Spinal cord (tissue), 10 donors: ENCODE results near the gene MAN1A2. TPM values are rescaled to one million over a fixed set of nuclear protein-coding genes. Genes with fewer than 3 reads are reported as not detected.

Source experiments
- DNase-seq, 6 donors: peaks; one replicate each; pipeline versions ENCODE4 v3.0.0 to v3.0.0-alpha.2; 2013 to 2015; ENCODE audit warnings: low spot score in 6 of 6, low read depth in 4 of 6
- H3K27ac ChIP-seq: one replicate; pipeline ENCODE4 v1.5.1; 2013; ENCODE audit warnings: low read depth, low read length, control low read depth
- H3K27me3 ChIP-seq: one replicate; pipeline ENCODE4 v1.6.1; 2013; ENCODE audit warnings: low read length; ENCODE audit not compliant: control insufficient read depth, insufficient read depth
- H3K36me3 ChIP-seq: one replicate; pipeline ENCODE4 v1.6.1; 2013; ENCODE audit warnings: low read length; ENCODE audit not compliant: control insufficient read depth, insufficient read depth
- H3K4me1 ChIP-seq: one replicate; pipeline ENCODE4 v1.6.1; 2013; ENCODE audit warnings: low read length; ENCODE audit not compliant: control insufficient read depth, insufficient read depth
- H3K4me3 ChIP-seq: one replicate; pipeline ENCODE4 v1.5.1; 2013; ENCODE audit warnings: low read depth, low read length, control low read depth
- H3K9me3 ChIP-seq: one replicate; pipeline ENCODE4 v1.6.1; 2013; ENCODE audit warnings: low read length; ENCODE audit not compliant: control insufficient read depth, insufficient read depth
- WGBS: methylation state at CpG from one replicate; pipeline ENCODE4 v1.1.5; 2013; ENCODE audit warnings: missing lambda C conversion rate; ENCODE audit not compliant: insufficient coverage; 5-methylcytosine and 5-hydroxymethylcytosine counted together
- polyA plus RNA-seq, 2 donors: library from polyadenylated mRNA; unstranded; fragments of 120-200 nt; gene quantifications; one replicate each; pipeline ENCODE4 v1.2.1, GENCODE V29; 2013; ENCODE audit not compliant: insufficient read length in 2 of 2
- total RNA-seq, 2 donors: library from RNA; depleted of rRNA in 1 of 2; stranded (reverse); fragments of 120-200 nt in 1 of 2; fragments of >200 nt in 1 of 2; gene quantifications; one replicate each; pipeline versions ENCODE4 v1.2.3 to v1.2.4, GENCODE V29; 2013 to 2014
- donor health status: healthy.

Gene MAN1A2
- total and polyA plus RNA-seq, 4 donors = 27.5 to 105 (median 52.0) TPM

GRCh38 chr1:117414943-117415342 lies 47.7 kb downstream of the MAN1A2 start:
- H3K36me3 ChIP-seq = no peaks in the 10 kb centered on the region
- no peak overlapping the region for H3K27ac ChIP-seq
- H3K4me1 ChIP-seq = no peaks in the 10 kb centered on the region
- H3K9me3 ChIP-seq = no peaks in the 10 kb centered on the region
- no peak for DNase-seq
- no CpG with 5 or more reads among the region's 4 CpGs for WGBS
- no peaks in the 10 kb centered on the region for H3K27me3 ChIP-seq
- H3K4me3 ChIP-seq = no peak overlapping the region

DNA sequence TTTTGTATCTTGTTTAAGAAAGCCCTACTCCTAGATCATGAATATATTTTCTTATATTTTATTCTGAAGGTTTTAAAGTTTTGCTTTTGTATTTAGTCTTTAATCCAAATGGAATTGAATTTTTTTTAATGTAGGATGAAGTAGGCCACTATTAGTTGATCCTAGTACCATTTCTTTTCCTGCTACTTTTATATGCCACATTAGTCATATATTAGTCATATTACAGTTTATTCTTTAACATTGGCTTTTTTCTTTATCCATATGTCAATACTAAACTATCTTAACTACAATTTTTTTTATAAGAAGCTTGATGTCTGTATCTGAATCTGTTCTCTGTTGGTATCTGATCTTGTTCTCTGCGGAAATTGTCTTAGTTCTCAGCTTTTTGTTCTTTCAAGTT lies 48.8 kb downstream of the MAN1A2 start:
- H3K36me3 ChIP-seq = no peaks in the 10 kb centered on the region
- no peaks in the 10 kb centered on the region for H3K4me1 ChIP-seq
- WGBS = no CpG with 5 or more reads among the region's 1 CpG
- H3K4me3 ChIP-seq = no peak overlapping the region
- H3K27ac ChIP-seq = no peak overlapping the region
- no peak for DNase-seq
- H3K9me3 ChIP-seq = no peaks in the 10 kb centered on the region
- H3K27me3 ChIP-seq = no peaks in the 10 kb centered on the region

DNA sequence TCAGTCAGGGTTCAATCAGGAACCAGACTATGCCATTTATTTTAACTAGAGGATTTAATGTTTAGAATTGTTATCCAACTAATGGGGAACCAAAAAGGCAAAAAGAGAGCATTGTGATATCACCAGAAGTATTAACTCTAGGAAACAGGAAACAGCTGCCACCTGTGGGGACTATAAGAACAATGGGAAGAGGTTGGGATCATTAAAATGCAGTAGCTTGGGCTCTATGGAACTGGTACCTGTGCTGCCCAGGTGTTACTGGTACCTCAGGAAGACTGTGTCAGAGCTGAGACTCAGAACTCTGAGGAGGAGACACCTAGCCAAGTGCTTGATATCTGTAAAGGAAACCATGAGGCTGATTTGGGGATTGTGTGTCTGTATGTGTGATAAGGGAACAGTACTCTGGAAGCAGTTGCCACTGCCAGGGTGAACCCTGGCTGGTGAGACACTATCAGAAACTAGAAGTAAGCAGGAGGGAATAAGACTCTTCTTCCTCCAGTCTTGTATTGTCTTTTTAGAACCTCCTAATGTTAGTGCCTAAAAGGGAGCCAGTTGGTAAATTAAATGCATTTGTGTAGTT lies 49.4 kb downstream of the MAN1A2 start:
- H3K27ac ChIP-seq = no peak overlapping the region
- no peak for DNase-seq
- H3K4me3 ChIP-seq = no peak overlapping the region
- no peaks in the 10 kb centered on the region for H3K9me3 ChIP-seq
- H3K4me1 ChIP-seq = no peaks in the 10 kb centered on the region
- no peaks in the 10 kb centered on the region for H3K36me3 ChIP-seq
- no peaks in the 10 kb centered on the region for H3K27me3 ChIP-seq

DNA sequence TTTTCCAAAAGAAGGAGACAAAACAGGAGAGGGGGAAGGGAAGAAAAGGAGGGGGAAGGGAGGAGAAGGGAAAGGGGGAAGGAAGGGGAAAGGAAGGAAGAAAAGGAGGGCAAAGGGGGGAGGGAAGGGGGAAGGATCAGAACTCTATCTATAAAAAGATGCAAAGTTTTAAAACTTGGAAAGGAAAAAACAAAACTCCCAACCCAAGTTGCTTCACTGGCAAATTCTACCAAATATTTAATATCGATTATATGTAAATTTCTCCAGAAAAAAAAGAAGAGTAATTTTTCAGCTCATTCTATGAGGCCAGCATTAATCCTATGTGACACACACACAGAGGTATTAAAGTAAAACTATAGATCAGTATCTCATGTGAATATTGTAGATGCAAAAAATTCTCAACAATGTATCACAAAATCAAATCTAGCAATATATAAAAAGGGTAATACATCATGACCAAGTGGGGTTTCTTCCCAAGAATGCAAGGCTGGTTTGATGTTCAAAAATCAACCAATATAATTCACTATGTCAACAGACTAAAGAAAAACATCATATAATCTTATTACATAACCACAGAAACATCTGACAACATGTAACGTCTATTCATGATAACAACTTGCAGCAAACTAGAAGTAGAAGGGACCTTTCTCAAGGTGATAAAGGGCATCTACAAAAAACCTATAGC lies 57.9 kb downstream of the MAN1A2 start:
- Histone ChIP-seq H3K9me3 (peaks cover 7% of the 10 kb centered on the region), H3K4me1 (no peaks in the 10 kb centered on the region), H3K36me3 (peaks cover 3% of the 10 kb centered on the region), H3K27me3 (no peaks in the 10 kb centered on the region), H3K27ac (no peak overlapping the region), H3K4me3 (no peak overlapping the region)
- DNase-seq = no peak
- WGBS = no CpG with 5 or more reads among the region's 2 CpGs

DNA sequence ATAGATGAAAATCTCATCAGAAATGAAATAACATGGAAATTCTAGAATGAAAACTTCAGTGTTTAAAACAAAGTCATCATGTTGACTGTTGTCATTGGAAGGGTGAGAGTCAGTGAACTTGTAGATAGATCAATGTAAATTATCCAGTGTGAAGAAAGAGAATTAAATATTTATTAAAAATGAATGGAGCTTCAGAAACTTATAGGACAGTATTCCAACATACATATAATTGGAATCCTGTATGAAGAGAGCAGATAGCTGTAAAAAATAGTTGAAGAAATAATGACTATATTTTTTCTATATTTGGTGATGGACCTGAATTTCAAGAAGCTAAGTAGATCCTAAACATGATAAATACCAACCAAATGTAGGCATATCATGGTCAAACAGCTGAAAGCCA lies 60.0 kb downstream of the MAN1A2 start:
- peaks cover 3% of the 10 kb centered on the region for H3K36me3 ChIP-seq
- no peak overlapping the region for H3K4me3 ChIP-seq
- H3K9me3 ChIP-seq = peaks cover 7% of the 10 kb centered on the region
- no peaks in the 10 kb centered on the region for H3K4me1 ChIP-seq
- no peak overlapping the region for H3K27ac ChIP-seq
- DNase-seq = no peak
- H3K27me3 ChIP-seq = no peaks in the 10 kb centered on the region

GRCh38 chr1:117433943-117434342 lies 66.7 kb downstream of the MAN1A2 start:
- H3K36me3 ChIP-seq = no peaks in the 10 kb centered on the region
- no peaks in the 10 kb centered on the region for H3K4me1 ChIP-seq
- no peak overlapping the region for H3K4me3 ChIP-seq
- H3K9me3 ChIP-seq = no peaks in the 10 kb centered on the region
- no peak for DNase-seq
- H3K27ac ChIP-seq = no peak overlapping the region
- no CpG with 5 or more reads among the region's 1 CpG for WGBS
- H3K27me3 ChIP-seq = no peaks in the 10 kb centered on the region

DNA sequence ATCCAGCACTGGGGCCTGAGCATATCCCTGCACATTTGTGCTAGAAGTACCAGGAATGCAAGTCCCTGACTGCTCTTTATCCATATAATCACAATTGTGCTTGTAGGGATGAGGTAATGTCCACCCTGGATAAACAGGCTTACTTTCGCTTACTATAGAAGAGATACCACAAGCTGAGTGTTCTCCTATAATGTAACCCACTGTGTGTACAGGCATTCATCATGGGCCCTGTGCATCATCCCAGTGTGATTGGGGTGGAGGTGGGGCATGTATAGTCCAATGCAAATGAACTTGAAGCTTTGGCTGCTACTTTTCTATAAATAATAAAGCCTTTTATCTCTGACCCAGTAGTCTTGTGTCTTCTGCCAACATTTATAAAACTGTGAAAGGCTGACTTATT lies 69.3 kb downstream of the MAN1A2 start:
- Histone ChIP-seq H3K27me3 (no peaks in the 10 kb centered on the region), H3K4me1 (no peaks in the 10 kb centered on the region), H3K4me3 (no peak overlapping the region), H3K36me3 (no peaks in the 10 kb centered on the region), H3K9me3 (no peaks in the 10 kb centered on the region), H3K27ac (no peak overlapping the region)
- DNase-seq = peak in 1 of 6 donors; percentile 3
- no CpG with 5 or more reads among the region's 1 CpG for WGBS

DNA sequence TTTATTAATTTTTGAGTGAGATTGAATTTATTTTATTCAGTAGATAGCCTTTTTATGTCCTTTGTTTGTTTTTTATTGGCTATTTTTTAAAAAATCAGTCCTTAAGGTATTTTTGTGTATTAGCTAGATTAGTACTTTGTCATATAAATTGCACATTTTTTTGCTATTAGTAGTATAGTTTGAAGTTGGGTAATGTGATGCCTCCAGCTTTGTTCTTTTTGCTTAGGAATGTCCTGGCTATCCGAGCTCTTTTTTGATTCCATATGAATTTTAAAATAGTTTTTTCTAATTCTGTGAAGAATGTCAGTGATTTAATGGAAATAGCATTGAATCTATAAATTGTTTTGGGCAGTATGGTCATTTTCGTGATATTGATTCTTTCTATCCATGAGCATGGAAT lies 80.4 kb downstream of the MAN1A2 start:
- Histone ChIP-seq H3K36me3 (peaks cover 3% of the 10 kb centered on the region), H3K27me3 (no peaks in the 10 kb centered on the region), H3K9me3 (peaks cover 5% of the 10 kb centered on the region), H3K27ac (no peak overlapping the region), H3K4me1 (no peaks in the 10 kb centered on the region), H3K4me3 (no peak overlapping the region)
- WGBS = 100% methylated on average over 1 of the region's 2 CpGs
- DNase-seq = no peak

GRCh38 chr1:117452216-117452615 lies 85.0 kb downstream of the MAN1A2 start:
- WGBS = 93% methylated on average over 3 of the region's 3 CpGs
- Histone ChIP-seq H3K27me3 (no peaks in the 10 kb centered on the region), H3K4me3 (no peak overlapping the region), H3K36me3 (peaks cover 3% of the 10 kb centered on the region), H3K27ac (no peak overlapping the region), H3K9me3 (no peaks in the 10 kb centered on the region), H3K4me1 (no peaks in the 10 kb centered on the region)
- peak in 1 of 6 donors; percentile 63 for DNase-seq

DNA sequence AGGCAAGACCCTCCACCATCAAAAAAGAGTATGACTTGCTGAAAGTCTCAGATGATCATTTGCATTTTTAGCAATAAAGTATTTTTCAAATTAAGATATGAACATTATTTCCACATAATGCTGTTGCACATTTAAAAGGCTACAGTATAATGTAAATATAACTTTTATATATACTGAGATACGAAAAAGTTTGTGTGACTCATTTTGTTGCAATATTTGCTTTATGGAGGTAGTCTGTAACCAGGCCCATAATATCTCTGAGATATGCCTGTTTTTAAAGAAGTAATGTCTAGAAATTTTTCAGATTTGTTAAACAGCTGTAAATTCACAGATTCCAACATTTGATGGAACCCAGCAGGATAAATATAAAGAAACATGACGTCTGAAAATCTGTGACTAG lies 86.7 kb downstream of the MAN1A2 start:
- no CpG with 5 or more reads among the region's 2 CpGs for WGBS
- peaks cover 3% of the 10 kb centered on the region for H3K36me3 ChIP-seq
- no peak overlapping the region for H3K4me3 ChIP-seq
- no peak for DNase-seq
- H3K9me3 ChIP-seq = no peaks in the 10 kb centered on the region
- no peak overlapping the region for H3K27ac ChIP-seq
- no peaks in the 10 kb centered on the region for H3K4me1 ChIP-seq
- no peaks in the 10 kb centered on the region for H3K27me3 ChIP-seq
